ENCODE data around the gene VPS29. TPM values are rescaled to one million over a fixed set of nuclear protein-coding genes. Genes with fewer than 3 reads are reported as not detected.

Gene VPS29
- total and polyA plus RNA-seq, 2 experiments from 2014 or later, result 61.2 to 206 TPM

DNA sequence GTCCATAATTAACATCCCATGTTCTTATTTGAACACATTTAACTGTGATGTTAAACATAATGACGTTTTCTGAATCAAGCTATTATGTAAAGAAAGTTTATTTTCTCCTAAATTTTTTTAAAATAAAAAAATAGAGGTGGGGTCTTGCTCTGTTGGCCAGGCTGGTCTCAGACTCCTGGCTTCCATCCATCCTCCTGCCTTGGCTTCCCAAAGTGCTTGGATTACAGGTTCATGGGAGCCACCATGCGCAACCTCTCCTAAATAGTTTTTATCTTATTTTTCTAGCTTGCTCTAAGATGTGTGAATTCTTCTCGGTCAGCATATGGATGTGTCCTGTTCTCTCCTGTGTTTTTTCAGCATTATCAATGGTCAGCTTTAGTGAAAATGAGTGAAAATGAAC, 3.4 kb upstream of the VPS29 start:
- Histone ChIP-seq H3K79me2 (ENCODE audit: insufficient read depth) (peaks cover 9% of the 10 kb centered on the region), H3K27me3 (replicated peaks; ENCODE audit: insufficient read depth) (no peaks in the 10 kb centered on the region), H3K27ac (no peak overlapping the region), H3K4me2 (ENCODE audit: unreplicated experiment) (no peak overlapping the region), H3K9me2 (ENCODE audit: insufficient read depth) (no peaks in the 10 kb centered on the region), H3K36me3 (ENCODE audit: low read depth) (no peaks in the 10 kb centered on the region), H2AFZ (no peak overlapping the region), H3K9ac (no peak overlapping the region), H4K20me1 (ENCODE audit: insufficient read depth) (no peaks in the 10 kb centered on the region), H3K4me3 (no peak overlapping the region), H3K9me3 (ENCODE audit: low read depth) (no peaks in the 10 kb centered on the region), H3F3A (ENCODE audit: insufficient read depth) (peaks cover 11% of the 10 kb centered on the region; the same call in 1 of the 2 replicates), H3K4me1 (ENCODE audit: insufficient read depth) (peaks cover 5% of the 10 kb centered on the region)
- in situ Hi-C loops (cut with MboI), result no loop called here
- no peak for DNase-seq
- 49 to 51% methylated on average over 3 of the region's 3 CpGs for WGBS, 2 experiments (ENCODE audit: low coverage in 1 of 2, low lambda C conversion rate in 2 of 2, missing lambda C conversion rate in 2 of 2)
- TF ChIP-seq EZH2phosphoT487 (IDR thresholded peaks at IDR 0.05; ENCODE audit: insufficient read depth, low read depth) (no peak), EZH2 (IDR thresholded peaks at IDR 0.05; ENCODE audit: insufficient read depth, poor library complexity, severe bottlenecking) (no peak)

DNA sequence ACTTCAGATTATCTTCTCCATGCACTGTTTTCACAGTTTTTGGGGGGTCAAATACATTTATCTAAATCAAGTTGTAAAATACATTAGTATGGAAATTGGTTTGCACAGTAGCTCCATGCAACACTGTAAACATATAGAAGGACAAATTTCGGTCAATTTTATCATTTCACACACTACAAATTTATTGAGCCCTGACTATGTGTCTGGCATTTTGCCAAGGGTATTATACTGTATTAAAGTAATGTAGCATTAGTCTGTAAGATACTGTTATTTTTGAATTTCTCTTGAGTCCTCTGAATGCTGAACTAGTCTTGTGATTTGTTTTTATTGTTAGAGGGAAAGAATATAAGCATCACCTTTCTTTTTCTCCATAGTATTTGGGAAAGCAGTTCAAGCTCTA, 1.5 kb upstream of the VPS29 start:
- TF ChIP-seq EZH2phosphoT487 (IDR thresholded peaks at IDR 0.05; ENCODE audit: insufficient read depth, low read depth), result no peak
- TF ChIP-seq EZH2 (IDR thresholded peaks at IDR 0.05; ENCODE audit: insufficient read depth, poor library complexity, severe bottlenecking), result no peak
- Histone ChIP-seq H3K4me2 (ENCODE audit: unreplicated experiment) (no peak overlapping the region), H3K36me3 (ENCODE audit: low read depth) (no peaks in the 10 kb centered on the region), H3K27ac (no peak overlapping the region), H2AFZ (no peak overlapping the region), H3K4me3 (no peak overlapping the region), H3K79me2 (ENCODE audit: insufficient read depth) (peaks cover 28% of the 10 kb centered on the region), H3K27me3 (replicated peaks; ENCODE audit: insufficient read depth) (no peaks in the 10 kb centered on the region), H3K9me3 (ENCODE audit: low read depth) (no peaks in the 10 kb centered on the region), H4K20me1 (ENCODE audit: insufficient read depth) (no peaks in the 10 kb centered on the region), H3F3A (ENCODE audit: insufficient read depth) (peaks cover 26% of the 10 kb centered on the region), H3K4me1 (ENCODE audit: insufficient read depth) (peaks cover 24% of the 10 kb centered on the region), H3K9ac (no peak overlapping the region), H3K9me2 (ENCODE audit: insufficient read depth) (no peaks in the 10 kb centered on the region)
- no peak for DNase-seq
- in situ Hi-C loops (cut with MboI), result no loop called here
- WGBS, 2 experiments (ENCODE audit: low coverage in 1 of 2, low lambda C conversion rate in 2 of 2, missing lambda C conversion rate in 2 of 2), result 47 to 55% methylated on average over 1 of the region's 1 CpG

DNA sequence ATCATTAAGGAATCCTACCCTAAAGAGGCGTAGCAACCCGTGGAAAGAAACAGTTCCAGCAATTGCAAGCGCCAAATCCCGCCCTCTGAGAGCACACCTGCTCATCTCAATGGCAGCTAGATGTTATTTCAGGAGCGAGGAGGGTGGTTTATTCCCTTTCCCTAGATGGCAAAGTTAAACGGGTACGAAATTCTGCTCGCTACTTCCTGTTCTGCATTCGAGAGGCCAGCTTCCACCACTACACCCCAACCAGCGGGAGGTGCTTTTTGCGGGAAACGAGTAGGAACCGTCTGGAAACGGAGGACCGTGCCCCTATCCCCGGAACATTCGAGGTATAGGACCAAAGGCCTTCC, 536 bp downstream of the VPS29 start:
- TF ChIP-seq EZH2phosphoT487 (IDR thresholded peaks at IDR 0.05; ENCODE audit: insufficient read depth, low read depth), result no peak
- TF ChIP-seq EZH2 (IDR thresholded peaks at IDR 0.05; ENCODE audit: insufficient read depth, poor library complexity, severe bottlenecking), result no peak
- peaks cover 6% of the 10 kb centered on the region for H3K36me3 ChIP-seq (ENCODE audit: low read depth)
- 0 to 1% methylated on average over 17 of the region's 17 CpGs for WGBS, 2 experiments (ENCODE audit: low coverage in 1 of 2, low lambda C conversion rate in 2 of 2, missing lambda C conversion rate in 2 of 2)
- no peaks in the 10 kb centered on the region for H3K9me2 ChIP-seq (ENCODE audit: insufficient read depth)
- H3F3A ChIP-seq (ENCODE audit: insufficient read depth), result peaks cover 34% of the 10 kb centered on the region
- H4K20me1 ChIP-seq (ENCODE audit: insufficient read depth), result no peaks in the 10 kb centered on the region
- no peaks in the 10 kb centered on the region for H3K9me3 ChIP-seq (ENCODE audit: low read depth)
- peak overlapping the region; percentile 87 for H3K9ac ChIP-seq
- no peaks in the 10 kb centered on the region for H3K27me3 ChIP-seq (replicated peaks; ENCODE audit: insufficient read depth)
- peak overlapping the region; percentile 79 for H3K4me2 ChIP-seq (ENCODE audit: unreplicated experiment)
- H3K79me2 ChIP-seq (ENCODE audit: insufficient read depth), result peaks cover 49% of the 10 kb centered on the region
- in situ Hi-C loops (cut with MboI), result no loop called here
- peak overlapping the region; percentile 94 for H2AFZ ChIP-seq
- peaks cover 26% of the 10 kb centered on the region for H3K4me1 ChIP-seq (ENCODE audit: insufficient read depth)
- peak overlapping the region; percentile 79 for H3K27ac ChIP-seq
- peak; percentile 85 for DNase-seq
- peak overlapping the region; percentile 86 for H3K4me3 ChIP-seq

DNA sequence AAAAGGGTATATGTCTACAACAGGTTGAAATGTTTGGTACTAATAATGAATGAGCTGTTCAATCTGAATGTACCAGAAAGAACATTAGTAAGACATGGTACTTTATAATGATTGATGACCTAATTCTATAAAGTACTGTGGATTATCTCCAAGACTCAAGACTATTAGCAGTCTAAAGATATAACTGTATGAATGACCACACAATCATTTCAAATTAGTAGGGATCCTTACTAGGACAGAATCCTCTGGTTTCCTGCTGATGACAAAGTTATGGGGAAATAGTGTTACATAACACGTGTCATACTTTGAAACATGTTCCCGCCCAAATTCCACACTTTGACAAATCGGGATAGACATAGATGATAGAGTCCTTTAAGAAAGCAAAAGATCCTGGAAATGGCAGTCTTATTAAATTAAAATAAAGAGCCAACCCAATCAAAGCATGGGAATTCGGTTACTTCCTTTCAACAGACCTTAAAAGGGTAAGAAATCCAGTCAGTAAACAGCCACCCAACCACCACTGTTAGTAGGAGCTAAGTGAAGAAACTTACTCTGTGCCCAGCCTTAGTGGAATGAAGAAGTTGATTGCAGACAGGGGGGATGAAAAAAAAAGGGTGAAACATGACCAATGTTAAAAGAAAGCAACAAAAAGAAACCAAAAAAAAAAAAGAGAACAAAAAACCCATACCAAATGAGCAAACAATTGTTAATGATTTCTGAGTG, 2.8 kb downstream of the VPS29 start:
- TF ChIP-seq EZH2phosphoT487 (IDR thresholded peaks at IDR 0.05; ENCODE audit: insufficient read depth, low read depth), result 0 out of 2 replicates have a peak, but pooled peaks have one; percentile 57
- TF ChIP-seq EZH2 (IDR thresholded peaks at IDR 0.05; ENCODE audit: insufficient read depth, poor library complexity, severe bottlenecking), result no peak
- H3K27ac ChIP-seq, result peak overlapping the region; percentile 46
- no peak overlapping the region for H2AFZ ChIP-seq
- no peaks in the 10 kb centered on the region for H3K9me3 ChIP-seq (ENCODE audit: low read depth)
- H3K36me3 ChIP-seq (ENCODE audit: low read depth), result peaks cover 25% of the 10 kb centered on the region
- peak; percentile 69 for DNase-seq
- 12 to 17% methylated on average over 4 of the region's 4 CpGs for WGBS, 2 experiments (ENCODE audit: low coverage in 1 of 2, low lambda C conversion rate in 2 of 2, missing lambda C conversion rate in 2 of 2)
- H3K79me2 ChIP-seq (ENCODE audit: insufficient read depth), result peaks cover 70% of the 10 kb centered on the region
- H3K4me3 ChIP-seq, result peak overlapping the region; percentile 32
- in situ Hi-C loops (cut with MboI), result no loop called here
- no peaks in the 10 kb centered on the region for H3K9me2 ChIP-seq (ENCODE audit: insufficient read depth)
- no peaks in the 10 kb centered on the region for H3K27me3 ChIP-seq (replicated peaks; ENCODE audit: insufficient read depth)
- no peaks in the 10 kb centered on the region for H4K20me1 ChIP-seq (ENCODE audit: insufficient read depth)
- 0 out of 2 replicates have a peak overlapping the region, but pooled peaks have one; percentile 4 for H3K9ac ChIP-seq
- H3F3A ChIP-seq (ENCODE audit: insufficient read depth), result peaks cover 39% of the 10 kb centered on the region
- peak overlapping the region; percentile 31 for H3K4me2 ChIP-seq (ENCODE audit: unreplicated experiment)
- peaks cover 26% of the 10 kb centered on the region for H3K4me1 ChIP-seq (ENCODE audit: insufficient read depth)
